ENCODE results near the gene CNTNAP4.

DNA sequence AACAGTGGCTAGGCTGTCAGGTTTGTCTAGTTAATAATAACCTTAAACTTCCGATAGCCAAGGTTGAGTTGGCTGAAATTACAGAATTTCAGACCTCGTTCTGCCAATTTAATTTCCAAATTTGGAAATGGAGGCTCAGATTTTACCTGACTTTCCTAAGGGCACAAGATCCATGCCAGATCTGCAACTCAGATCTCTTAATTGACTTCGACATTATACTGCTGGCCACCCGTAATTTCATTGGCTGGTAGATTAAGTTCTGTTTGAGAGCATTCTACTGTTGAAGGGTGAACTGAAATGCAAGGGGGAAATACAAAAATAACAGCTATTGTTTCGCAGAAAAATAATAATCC is 210.8 kb downstream of the CNTNAP4 start:
- TF ChIP-seq, protein P1, sequence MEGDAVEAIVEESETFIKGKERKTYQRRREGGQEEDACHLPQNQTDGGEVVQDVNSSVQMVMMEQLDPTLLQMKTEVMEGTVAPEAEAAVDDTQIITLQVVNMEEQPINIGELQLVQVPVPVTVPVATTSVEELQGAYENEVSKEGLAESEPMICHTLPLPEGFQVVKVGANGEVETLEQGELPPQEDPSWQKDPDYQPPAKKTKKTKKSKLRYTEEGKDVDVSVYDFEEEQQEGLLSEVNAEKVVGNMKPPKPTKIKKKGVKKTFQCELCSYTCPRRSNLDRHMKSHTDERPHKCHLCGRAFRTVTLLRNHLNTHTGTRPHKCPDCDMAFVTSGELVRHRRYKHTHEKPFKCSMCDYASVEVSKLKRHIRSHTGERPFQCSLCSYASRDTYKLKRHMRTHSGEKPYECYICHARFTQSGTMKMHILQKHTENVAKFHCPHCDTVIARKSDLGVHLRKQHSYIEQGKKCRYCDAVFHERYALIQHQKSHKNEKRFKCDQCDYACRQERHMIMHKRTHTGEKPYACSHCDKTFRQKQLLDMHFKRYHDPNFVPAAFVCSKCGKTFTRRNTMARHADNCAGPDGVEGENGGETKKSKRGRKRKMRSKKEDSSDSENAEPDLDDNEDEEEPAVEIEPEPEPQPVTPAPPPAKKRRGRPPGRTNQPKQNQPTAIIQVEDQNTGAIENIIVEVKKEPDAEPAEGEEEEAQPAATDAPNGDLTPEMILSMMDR (IDR thresholded peaks at IDR 0.05; ENCODE audit: low read depth, low read length, poor library complexity, severe bottlenecking): no peak
- no peak for TF ChIP-seq EZH2phosphoT487 (IDR thresholded peaks at IDR 0.05; ENCODE audit: borderline replicate concordance, low read length)
